ENCODE measurements around the gene PTPRM.

GRCh38 chr18:8455661-8456614 is 888.8 kb downstream of the PTPRM start:
- no peak for TF ChIP-seq CTCF (IDR thresholded peaks at IDR 0.05)
- TF ChIP-seq POLR2A (IDR thresholded peaks at IDR 0.05): no peak

Measured in lower leg skin (tissue), 3 donors.